HepG2 (cell line): ENCODE results near the gene ITIH2. TPM values are rescaled to one million over a fixed set of nuclear protein-coding genes. Genes with fewer than 3 reads are reported as not detected.
A peak's percentile ranks its signal among the peaks of the same experiment; 100 is the strongest.

Source experiments
- HMG20B ChIP-seq: conservative IDR thresholded peaks from 2 replicates; pipeline ENCODE4 v1.6.1; 2016; ENCODE audit warnings: missing genetic modification reagents, missing compliant biosample characterization
- HNF4A ChIP-seq: sonication (generic); formaldehyde crosslinking; IDR thresholded peaks from 2 replicates; pipeline ENCODE4 v1.4.0; 2020; ENCODE audit warnings: missing genetic modification reagents
- PHB2 ChIP-seq: fragments of 450-650 bp; IDR thresholded peaks from 2 replicates; pipeline ENCODE4 v1.6.1; 2018; ENCODE audit not compliant: partially characterized antibody
- PREB ChIP-seq: sonication (generic); formaldehyde crosslinking; IDR thresholded peaks from 2 replicates; pipeline ENCODE4 v1.4.0; 2020; ENCODE audit warnings: missing genetic modification reagents
- RBAK ChIP-seq: sonication (generic); formaldehyde crosslinking; IDR thresholded peaks from 2 replicates; pipeline ENCODE4 v1.5.1; 2020; ENCODE audit warnings: mild to moderate bottlenecking, missing genetic modification reagents
- SRSF9 ChIP-seq: fragments of 200-400 bp; formaldehyde crosslinking; IDR thresholded peaks from 2 replicates; pipeline ENCODE4 v1.6.1; 2018; ENCODE audit warnings: borderline replicate concordance, mild to moderate bottlenecking, low read depth, low read length; ENCODE audit not compliant: insufficient read depth, poor library complexity, severe bottlenecking
- ZFAT ChIP-seq: sonication (generic); formaldehyde crosslinking; conservative IDR thresholded peaks from 2 replicates; pipeline ENCODE4 v1.8.1; 2023; ENCODE audit warnings: missing genetic modification reagents, inconsistent platforms
- ZHX2 ChIP-seq, 2 experiments: sonication (generic) in 1 of 2; formaldehyde crosslinking in 1 of 2; IDR thresholded peaks; 2 replicates each; pipeline versions ENCODE4 v1.6.1 to v1.9.0; 2014 to 2022; ENCODE audit warnings: antibody characterized with exemption in 1 of 2, borderline replicate concordance in 1 of 2, inconsistent platforms in 1 of 2, low read depth in 1 of 2, missing genetic modification reagents in 1 of 2
- ZNF850 ChIP-seq: sonication (generic); formaldehyde crosslinking; conservative IDR thresholded peaks from 2 replicates; pipeline ENCODE4 v1.9.0; 2021; ENCODE audit warnings: mild to moderate bottlenecking, missing genetic modification reagents
- polyA plus RNA-seq, 8 experiments: library from polyadenylated mRNA; depleted of rRNA in 3 of 8; stranded (reverse) in 7 of 8; unstranded in 1 of 8; fragments of >200 nt; fragmentation: Illumina TruSeq in 4 of 8; extraction: Trizol in 4 of 8; gene quantifications; 2 replicates each; pipeline versions ENCODE4 v1.2.1 to v1.2.3, GENCODE V29; 2011 to 2016; ENCODE audit warnings: low read depth in 4 of 8, missing spikeins in 1 of 8, mixed read lengths in 1 of 8; ENCODE audit not compliant: insufficient read depth in 1 of 8
- total RNA-seq, 5 experiments: library from RNA; depleted of rRNA; stranded (reverse); fragments of >200 nt; fragmentation: Illumina TruSeq; extraction: Trizol; gene quantifications; 2 replicates each; pipeline ENCODE4 v1.2.3, GENCODE V29; 2016; ENCODE audit warnings: low read depth in 1 of 5
- TF ChIP-seq, protein P1 (sequence below): sonication (generic); formaldehyde crosslinking; IDR thresholded peaks from 2 replicates; pipeline ENCODE4 v1.4.0; 2020; ENCODE audit warnings: missing genetic modification reagents, low read depth, mild to moderate bottlenecking, borderline replicate concordance
- TF ChIP-seq, protein P2 (sequence below): sonication (generic); formaldehyde crosslinking; IDR thresholded peaks from 2 replicates; pipeline ENCODE4 v1.5.0; 2020; ENCODE audit warnings: missing genetic modification reagents
- TF ChIP-seq, protein P3 (sequence below): sonication (generic); formaldehyde crosslinking; IDR thresholded peaks from 2 replicates; pipeline ENCODE4 v1.5.0; 2020; ENCODE audit warnings: mild to moderate bottlenecking, missing genetic modification reagents, borderline replicate concordance

Gene ITIH2
- total and polyA plus RNA-seq, 2 of the 13 experiments (the other 11 are each of a cell fraction or from before 2014, with no cell fraction given), result 1,197 to 1,427 TPM

DNA sequence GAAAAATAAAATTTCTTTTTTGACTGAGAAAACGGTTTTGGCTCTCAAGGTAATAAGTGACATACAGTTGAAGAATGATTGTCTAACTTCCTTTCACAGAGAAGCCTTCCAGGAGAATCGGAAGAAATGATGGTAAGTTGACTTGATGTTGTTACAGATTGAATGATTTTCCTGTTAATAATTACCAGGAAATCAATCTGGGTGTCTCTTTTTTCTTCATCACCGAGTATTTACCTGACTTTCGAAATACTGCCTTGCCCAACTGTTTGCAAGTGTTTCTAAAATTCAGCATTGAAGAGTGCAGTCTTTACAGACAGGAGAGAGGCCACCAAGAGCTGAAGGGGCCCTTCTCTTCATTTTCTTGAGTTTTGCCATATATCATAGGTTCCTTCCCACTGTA is 4.0 kb downstream of the ITIH2 start (continued):
- TF ChIP-seq PREB (no peak), SRSF9 (no peak), HMG20B (peak; percentile 91), RBAK (no peak), ZFAT (CRISPR knock-in tag) (no peak), HNF4A (CRISPR knock-in tag) (peak; percentile 77), ZNF850 (CRISPR knock-in tag) (no peak), PHB2 (no peak), ZHX2 (IDR thresholded peaks at IDR 0.05; ENCODE audit: low read depth) (0 out of 2 replicates have a peak, but pooled peaks have one; percentile 20), ZHX2 (CRISPR knock-in tag; IDR thresholded peaks at IDR 0.05; ENCODE audit: borderline replicate concordance) (0 out of 2 replicates have a peak, but pooled peaks have one; percentile 61)
- TF ChIP-seq, protein P1, sequence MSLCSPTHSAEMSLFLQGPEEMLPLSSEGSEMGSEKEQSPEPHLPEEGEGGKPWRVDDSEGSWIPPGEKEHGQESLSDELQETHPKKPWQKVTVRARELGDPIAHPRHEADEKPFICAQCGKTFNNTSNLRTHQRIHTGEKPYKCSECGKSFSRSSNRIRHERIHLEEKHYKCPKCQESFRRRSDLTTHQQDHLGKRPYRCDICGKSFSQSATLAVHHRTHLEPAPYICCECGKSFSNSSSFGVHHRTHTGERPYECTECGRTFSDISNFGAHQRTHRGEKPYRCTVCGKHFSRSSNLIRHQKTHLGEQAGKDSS, result no peak
- TF ChIP-seq, protein P2, sequence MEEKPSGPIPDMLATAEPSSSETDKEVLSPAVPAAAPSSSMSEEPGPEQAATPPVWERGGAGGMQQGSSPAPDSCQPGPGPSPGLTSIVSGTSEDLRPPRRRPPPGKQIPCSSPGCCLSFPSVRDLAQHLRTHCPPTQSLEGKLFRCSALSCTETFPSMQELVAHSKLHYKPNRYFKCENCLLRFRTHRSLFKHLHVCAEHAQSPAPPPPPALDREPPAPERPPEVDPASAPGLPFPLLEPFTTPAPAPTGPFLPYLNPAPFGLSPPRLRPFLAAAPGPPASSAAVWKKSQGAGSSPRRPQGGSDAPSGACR, result peak; percentile 77; the same call in 1 of the 2 replicates
- TF ChIP-seq, protein P3, sequence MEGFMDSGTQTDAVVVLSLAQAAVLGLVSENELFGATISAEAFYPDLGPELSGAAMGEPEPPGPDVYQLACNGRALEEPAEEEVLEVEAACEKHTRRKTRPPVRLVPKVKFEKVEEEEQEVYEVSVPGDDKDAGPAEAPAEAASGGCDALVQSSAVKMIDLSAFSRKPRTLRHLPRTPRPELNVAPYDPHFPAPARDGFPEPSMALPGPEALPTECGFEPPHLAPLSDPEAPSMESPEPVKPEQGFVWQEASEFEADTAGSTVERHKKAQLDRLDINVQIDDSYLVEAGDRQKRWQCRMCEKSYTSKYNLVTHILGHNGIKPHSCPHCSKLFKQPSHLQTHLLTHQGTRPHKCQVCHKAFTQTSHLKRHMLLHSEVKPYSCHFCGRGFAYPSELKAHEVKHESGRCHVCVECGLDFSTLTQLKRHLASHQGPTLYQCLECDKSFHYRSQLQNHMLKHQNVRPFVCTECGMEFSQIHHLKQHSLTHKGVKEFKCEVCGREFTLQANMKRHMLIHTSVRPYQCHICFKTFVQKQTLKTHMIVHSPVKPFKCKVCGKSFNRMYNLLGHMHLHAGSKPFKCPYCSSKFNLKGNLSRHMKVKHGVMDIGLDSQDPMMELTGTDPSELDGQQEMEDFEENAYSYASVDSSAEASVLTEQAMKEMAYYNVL, result peak; percentile 60; the same call in 1 of the 2 replicates
